Peyer's patch (tissue), 4 donors: ENCODE results near the gene CARMIL1.

Experiments used
- POLR2A ChIP-seq, 2 donors: fragments of 450-650 bp; IDR thresholded peaks; one replicate each; pipeline ENCODE4 v1.5.1; 2017; ENCODE audit warnings: antibody characterized with exemption in 2 of 2, mild to moderate bottlenecking in 2 of 2, moderate library complexity in 2 of 2
- TF ChIP-seq, protein P1 (sequence below), 6 experiments: fragments of 450-650 bp in 4 of 6; fragments of 200-600 bp in 2 of 6; sonication (generic) in 1 of 6; IDR thresholded peaks; one replicate each; pipeline ENCODE4 v1.5.1; 2017 to 2019; ENCODE audit warnings: antibody characterized with exemption in 6 of 6, mild to moderate bottlenecking in 3 of 6, moderate library complexity in 1 of 6

DNA sequence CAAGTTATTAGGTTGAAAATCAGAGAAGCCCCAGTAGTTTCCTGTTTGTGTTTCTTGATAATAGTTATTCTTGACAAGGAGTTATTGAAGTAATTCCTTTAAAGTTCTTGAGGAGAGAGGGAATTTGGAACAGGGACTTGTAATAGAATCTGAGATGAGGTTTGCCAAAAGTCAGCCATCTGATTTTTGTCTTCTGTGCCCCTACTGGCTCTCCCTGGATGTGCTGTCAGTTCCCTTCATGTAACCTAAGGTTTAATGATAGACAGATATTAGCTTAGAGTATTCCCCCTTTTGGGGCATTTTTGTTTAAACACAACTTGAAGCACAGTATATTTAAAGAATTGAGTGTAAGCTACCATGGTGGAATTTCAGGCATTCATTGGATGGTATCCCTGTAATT is 71.4 kb downstream of the CARMIL1 start:
- TF ChIP-seq, protein P1, sequence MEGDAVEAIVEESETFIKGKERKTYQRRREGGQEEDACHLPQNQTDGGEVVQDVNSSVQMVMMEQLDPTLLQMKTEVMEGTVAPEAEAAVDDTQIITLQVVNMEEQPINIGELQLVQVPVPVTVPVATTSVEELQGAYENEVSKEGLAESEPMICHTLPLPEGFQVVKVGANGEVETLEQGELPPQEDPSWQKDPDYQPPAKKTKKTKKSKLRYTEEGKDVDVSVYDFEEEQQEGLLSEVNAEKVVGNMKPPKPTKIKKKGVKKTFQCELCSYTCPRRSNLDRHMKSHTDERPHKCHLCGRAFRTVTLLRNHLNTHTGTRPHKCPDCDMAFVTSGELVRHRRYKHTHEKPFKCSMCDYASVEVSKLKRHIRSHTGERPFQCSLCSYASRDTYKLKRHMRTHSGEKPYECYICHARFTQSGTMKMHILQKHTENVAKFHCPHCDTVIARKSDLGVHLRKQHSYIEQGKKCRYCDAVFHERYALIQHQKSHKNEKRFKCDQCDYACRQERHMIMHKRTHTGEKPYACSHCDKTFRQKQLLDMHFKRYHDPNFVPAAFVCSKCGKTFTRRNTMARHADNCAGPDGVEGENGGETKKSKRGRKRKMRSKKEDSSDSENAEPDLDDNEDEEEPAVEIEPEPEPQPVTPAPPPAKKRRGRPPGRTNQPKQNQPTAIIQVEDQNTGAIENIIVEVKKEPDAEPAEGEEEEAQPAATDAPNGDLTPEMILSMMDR (IDR thresholded peaks at IDR 0.05) = no peak
- no peak for TF ChIP-seq POLR2A (IDR thresholded peaks at IDR 0.05)
